Thyroid gland (tissue), 4 donors: Measurements from ENCODE around the gene NFASC. TPM values are rescaled to one million over a fixed set of nuclear protein-coding genes. Genes with fewer than 3 reads are reported as not detected.

Source experiments
- DNase-seq, 2 donors: peaks; one replicate each; pipeline ENCODE4 v3.0.0-alpha.2; 2019
- H3K27ac ChIP-seq, 3 donors: fragments of 200-600 bp; sonication (generic); 1 replicate in 2 of 3; 2 replicates in 1 of 3; pipeline ENCODE4 v1.5.1; 2016 to 2019; ENCODE audit warnings: mild to moderate bottlenecking in 1 of 3, moderate library complexity in 1 of 3
- H3K27me3 ChIP-seq: fragments of 200-600 bp; sonication (generic); one replicate; pipeline ENCODE4 v1.5.1; 2019
- H3K36me3 ChIP-seq, 2 donors: fragments of 200-600 bp; sonication (generic); one replicate each; pipeline ENCODE4 v1.5.1; 2016 to 2019
- H3K4me1 ChIP-seq, 2 donors: fragments of 200-600 bp; sonication (generic); one replicate each; pipeline ENCODE4 v1.5.1; 2017 to 2019
- H3K4me3 ChIP-seq, 3 donors: fragments of 200-600 bp; sonication (generic); replicated peaks in 1 of 3; 1 replicate in 2 of 3; 2 replicates in 1 of 3; pipeline ENCODE4 v1.5.1; 2016; ENCODE audit warnings: mild to moderate bottlenecking in 1 of 3
- H3K9me3 ChIP-seq: fragments of 200-600 bp; sonication (generic); one replicate; pipeline ENCODE4 v1.5.1; 2017
- CTCF ChIP-seq, 6 experiments: fragments of 200-600 bp in 3 of 6; fragments of 450-650 bp in 3 of 6; sonication (generic) in 3 of 6; IDR thresholded peaks; one replicate each; pipeline ENCODE4 v1.5.1; 2016 to 2019; ENCODE audit warnings: antibody characterized with exemption in 6 of 6, mild to moderate bottlenecking in 2 of 6, inconsistent platforms in 1 of 6, moderate library complexity in 1 of 6
- POLR2A ChIP-seq, 2 donors: fragments of 450-650 bp; IDR thresholded peaks; one replicate each; pipeline ENCODE4 v1.6.1; 2017; ENCODE audit warnings: antibody characterized with exemption in 2 of 2, mild to moderate bottlenecking in 2 of 2, moderate library complexity in 1 of 2
- WGBS, 2 donors: methylation state at CpG; one replicate each; pipeline ENCODE4 v1.1.5; 2017; 5-methylcytosine and 5-hydroxymethylcytosine counted together
- intact Hi-C: fragments of 100-400 bp; cut with DNase I; formaldehyde crosslinking; loops from one replicate; pipeline ENCODE4 v1.15.1; 2023
- total RNA-seq, 4 donors: library from RNA; depleted of rRNA; stranded (reverse); fragments of >200 nt; gene quantifications; one replicate each; pipeline ENCODE4 v1.2.3, GENCODE V29; 2016

The NFASC gene
- total RNA-seq, 4 donors from 2014 or later = 3.6 to 9.4 (median 3.9) TPM

- Histone ChIP-seq H3K36me3 (no peaks in the 10 kb centered on the region), H3K4me3 (no peak overlapping the region), H3K27me3 (no peaks in the 10 kb centered on the region), H3K4me1 (no peaks in the 10 kb centered on the region), H3K9me3 (no peaks in the 10 kb centered on the region), H3K27ac (no peak overlapping the region)
- intact Hi-C loops = no loop called here
- no peak for DNase-seq
- TF ChIP-seq POLR2A (IDR thresholded peaks at IDR 0.05) = no peak
- 88 to 89% methylated on average over 7 of the region's 7 CpGs for WGBS, 2 donors
Measured at GRCh38 chr1:205002705-205003104, 132.0 kb downstream of the NFASC start.

- Histone ChIP-seq H3K36me3 (no peaks in the 10 kb centered on the region), H3K27me3 (no peaks in the 10 kb centered on the region), H3K27ac (no peak overlapping the region), H3K4me3 (no peak overlapping the region), H3K4me1 (no peaks in the 10 kb centered on the region), H3K9me3 (no peaks in the 10 kb centered on the region)
- TF ChIP-seq CTCF (IDR thresholded peaks at IDR 0.05) = no peak
- TF ChIP-seq POLR2A (IDR thresholded peaks at IDR 0.05) = no peak
- intact Hi-C loops = no loop called here
- no peak for DNase-seq
- 66 to 74% methylated on average over 10 of the region's 10 CpGs for WGBS, 2 donors
Measured at GRCh38 chr1:205003358-205004131, 132.9 kb downstream of the NFASC start.

GRCh38 chr1:205004351-205004750 is 133.7 kb downstream of the NFASC start:
- WGBS, 2 donors = 61 to 62% methylated on average over 3 of the region's 3 CpGs
- no peak for DNase-seq
- Histone ChIP-seq H3K9me3 (no peaks in the 10 kb centered on the region), H3K36me3 (no peaks in the 10 kb centered on the region), H3K4me3 (no peak overlapping the region), H3K4me1 (no peaks in the 10 kb centered on the region), H3K27me3 (no peaks in the 10 kb centered on the region), H3K27ac (no peak overlapping the region)
- TF ChIP-seq POLR2A (IDR thresholded peaks at IDR 0.05) (no peak), CTCF (IDR thresholded peaks at IDR 0.05) (no peak)
- intact Hi-C loops = no loop called here

GRCh38 chr1:205008896-205009295 is 138.2 kb downstream of the NFASC start:
- intact Hi-C loops = no loop called here

GRCh38 chr1:205009670-205010069 is 139.0 kb downstream of the NFASC start:
- no peak for DNase-seq
- no peaks in the 10 kb centered on the region for H3K27me3 ChIP-seq
- no peak for TF ChIP-seq CTCF (IDR thresholded peaks at IDR 0.05)
- H3K9me3 ChIP-seq = no peaks in the 10 kb centered on the region
- H3K4me3 ChIP-seq = no peak overlapping the region
- no peak overlapping the region for H3K27ac ChIP-seq
- no peaks in the 10 kb centered on the region for H3K36me3 ChIP-seq
- H3K4me1 ChIP-seq = peaks cover 9 to 22% of the 10 kb centered on the region in 2 donors
- intact Hi-C loops = no loop called here
- 71 to 91% methylated on average over 3 to 12 of the region's 12 CpGs for WGBS, 2 donors

More at GRCh38 chr1:205008896-205009295, 138.2 kb downstream of the NFASC start:
- Histone ChIP-seq H3K9me3 (no peaks in the 10 kb centered on the region), H3K36me3 (no peaks in the 10 kb centered on the region), H3K4me1 (peaks cover 9 to 17% of the 10 kb centered on the region in 2 donors), H3K27me3 (no peaks in the 10 kb centered on the region), H3K4me3 (no peak overlapping the region), H3K27ac (no peak overlapping the region)
- no peak for TF ChIP-seq CTCF (IDR thresholded peaks at IDR 0.05)
- no peak for TF ChIP-seq POLR2A (IDR thresholded peaks at IDR 0.05)
- DNase-seq = no peak
- 87 to 89% methylated on average over 7 to 8 of the region's 8 CpGs for WGBS, 2 donors
